ENCODE results near the gene PKN2.
"Not testable (repeated sequence)": the region's sequence is repeated elsewhere in the genome, so short reads cannot be mapped to it uniquely, and the experiment has no call there.

PKN2 gene

DNA sequence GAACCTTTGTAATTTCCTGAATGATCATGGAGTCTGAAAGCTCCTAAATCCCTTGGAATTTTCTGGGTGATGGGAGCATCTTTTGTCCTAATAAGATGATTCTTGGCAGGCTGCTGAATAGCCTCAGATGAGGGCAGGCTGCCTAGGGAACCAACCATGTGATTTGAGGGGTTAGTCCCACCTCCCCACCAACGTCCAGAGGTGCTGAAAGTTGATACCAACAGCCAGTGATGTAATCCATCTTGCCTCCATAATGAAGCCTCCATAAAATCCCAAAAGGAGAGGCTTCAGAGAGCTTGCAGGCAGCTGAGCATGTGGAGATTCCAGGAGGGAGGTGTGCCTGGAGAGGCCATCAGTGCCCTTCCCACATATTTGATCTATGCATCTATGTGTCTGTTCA lies 163.6 kb downstream of the PKN2 start:
- DNase-seq (ENCODE audit: low read depth, low spot score), result no peak
- no peak overlapping the region for H3K4me3 ChIP-seq (ENCODE audit: low read length)

DNA sequence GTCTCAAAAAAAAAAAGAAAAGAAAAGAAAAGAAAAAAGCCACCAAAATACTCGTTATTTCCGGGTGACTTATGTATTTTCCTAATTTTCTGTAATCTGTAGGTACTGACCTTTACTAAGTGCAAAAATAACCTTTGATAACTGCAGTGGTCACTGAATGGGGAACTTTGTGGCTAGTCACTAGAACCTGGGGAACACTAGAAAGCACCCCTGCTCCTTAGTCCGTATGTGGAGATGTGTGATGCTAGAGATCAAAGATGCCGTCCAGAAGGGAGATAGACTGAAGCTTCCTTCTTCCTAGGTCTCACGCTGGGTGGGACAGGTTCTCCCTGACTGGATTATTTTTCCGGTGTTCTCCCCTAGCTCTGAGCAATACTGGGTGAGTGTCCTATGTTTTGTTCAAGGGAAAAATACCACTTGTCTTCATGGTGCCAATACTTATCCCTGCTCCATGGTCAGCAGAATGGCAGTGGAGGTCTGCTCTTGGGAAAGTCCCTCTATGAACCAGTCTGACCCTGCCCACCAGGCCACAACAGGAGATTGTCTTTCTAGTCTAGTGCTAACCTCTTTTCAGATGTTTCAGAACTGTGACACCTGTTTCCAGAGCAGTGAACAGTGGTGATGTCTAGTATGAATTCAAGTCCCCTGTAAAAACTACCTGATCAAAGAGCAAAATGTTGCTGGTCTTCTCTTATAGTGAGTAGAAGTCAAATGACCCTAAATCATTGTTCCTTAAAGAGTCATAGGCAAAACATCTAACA lies 167.4 kb downstream of the PKN2 start:
- no peak overlapping the region for H3K4me3 ChIP-seq (ENCODE audit: low read length)

GRCh38 chr1:88867743-88868521 lies 183.9 kb downstream of the PKN2 start:
- DNase-seq (ENCODE audit: low read depth, low spot score), result no peak
- no peak overlapping the region for H3K4me3 ChIP-seq (ENCODE audit: low read length)

More for the DNA sequence above, 167.4 kb downstream of the PKN2 start:
- no peak for DNase-seq (ENCODE audit: low read depth, low spot score)

GRCh38 chr1:88869644-88870043 lies 185.6 kb downstream of the PKN2 start:
- not testable (repeated sequence) for H3K4me3 ChIP-seq (ENCODE audit: low read length); DNase-seq (ENCODE audit: low read depth, low spot score)

DNA sequence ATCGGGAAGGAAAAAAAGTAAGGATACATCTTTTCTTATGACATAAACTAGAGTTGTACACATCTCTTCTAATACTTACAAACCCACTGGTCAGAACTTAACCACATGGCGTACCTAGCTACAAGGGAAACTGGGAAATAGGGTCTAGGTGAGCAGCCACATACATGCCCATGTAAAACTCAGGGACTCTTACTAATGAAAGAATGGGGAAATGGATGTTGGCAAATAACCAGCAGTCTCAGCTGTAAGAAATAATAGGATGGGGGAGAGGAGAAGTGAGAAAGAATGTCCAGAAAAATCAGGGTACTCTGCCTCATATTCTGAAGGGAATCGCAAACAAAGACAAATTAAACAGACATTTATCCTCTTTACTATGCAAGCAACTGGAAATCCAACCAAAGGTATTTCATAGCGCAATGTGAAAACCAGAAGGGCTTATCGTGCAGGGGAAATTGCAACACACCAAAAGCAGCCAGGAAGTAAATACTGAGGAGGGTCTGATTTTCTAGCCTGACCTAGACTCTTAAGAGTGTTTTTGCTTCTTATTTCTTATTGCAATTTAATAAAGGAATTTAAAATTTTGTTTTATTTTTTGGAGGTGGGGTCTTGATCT lies 189.8 kb downstream of the PKN2 start:
- no peak overlapping the region for H3K4me3 ChIP-seq (ENCODE audit: low read length)
- no peak for DNase-seq (ENCODE audit: low read depth, low spot score)

- H3K4me3 ChIP-seq (ENCODE audit: low read length), result no peak overlapping the region
- DNase-seq (ENCODE audit: low read depth, low spot score), result no peak
These were observed 191.5 kb downstream of the PKN2 start for GRCh38 chr1:88875595-88875994.

GRCh38 chr1:88876573-88877365 lies 192.7 kb downstream of the PKN2 start:
- no peak for DNase-seq (ENCODE audit: low read depth, low spot score)
- no peak overlapping the region for H3K4me3 ChIP-seq (ENCODE audit: low read length)

DNA sequence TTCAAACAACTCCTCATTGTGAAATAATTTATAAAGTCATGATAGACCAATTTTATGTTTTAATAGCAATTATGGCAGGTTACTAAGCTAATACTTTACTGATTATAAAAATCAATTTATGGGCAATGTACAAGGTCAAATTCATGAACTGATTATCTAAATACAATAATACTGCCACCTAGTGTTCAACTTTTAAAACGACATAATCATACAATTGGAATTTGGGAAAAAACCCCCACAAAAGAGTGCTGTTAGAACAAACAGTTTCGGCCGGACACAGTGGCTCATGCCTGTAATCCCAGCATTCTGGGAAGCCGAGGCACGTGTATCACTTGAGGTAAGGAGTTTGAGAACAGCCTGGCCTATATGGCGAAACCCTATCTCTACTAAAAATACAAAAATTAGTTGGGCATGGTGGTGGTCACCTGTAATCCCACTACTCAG lies 193.3 kb downstream of the PKN2 start:
- H3K4me3 ChIP-seq (ENCODE audit: low read length), result no peak overlapping the region
- DNase-seq (ENCODE audit: low read depth, low spot score), result no peak

DNA sequence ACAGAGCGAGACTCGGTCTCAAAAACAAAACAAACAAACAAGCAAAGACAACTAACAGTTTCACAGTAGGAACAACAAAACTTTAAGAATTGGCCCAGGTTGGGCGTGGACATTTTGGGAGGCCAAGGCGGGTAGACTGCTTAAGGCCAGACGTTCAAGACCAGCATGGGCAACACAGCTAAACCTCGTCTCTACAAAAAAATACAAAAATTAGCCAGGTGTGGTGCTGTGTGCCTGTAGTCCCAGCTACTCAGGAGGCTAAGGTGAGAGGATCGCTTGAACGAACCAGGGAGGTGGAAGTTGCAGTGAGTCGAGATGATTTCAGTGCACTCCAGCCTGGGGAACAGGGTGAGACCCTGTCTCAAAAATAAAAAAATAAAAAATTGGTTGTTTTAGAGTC lies 193.8 kb downstream of the PKN2 start:
- no peak for DNase-seq (ENCODE audit: low read depth, low spot score)
- H3K4me3 ChIP-seq (ENCODE audit: low read length), result no peak overlapping the region

DNA sequence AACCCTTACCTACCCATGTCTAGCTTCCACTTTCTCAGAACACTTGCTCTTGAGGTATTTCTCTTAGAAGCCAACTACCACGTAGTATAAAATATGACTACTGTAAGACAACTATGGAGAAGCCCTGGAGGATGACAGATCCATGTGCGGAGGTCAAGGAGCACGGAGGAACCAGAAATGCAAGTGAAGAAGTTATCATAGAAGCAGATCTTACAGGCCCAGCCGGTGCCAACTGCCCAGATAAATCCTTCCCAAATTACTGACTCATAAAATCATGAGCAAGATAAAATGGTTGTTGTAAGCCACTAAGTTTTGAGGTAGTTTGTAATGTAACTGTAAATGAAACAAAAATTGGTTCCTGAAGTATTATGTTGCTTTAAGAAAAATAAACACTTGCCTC lies 194.7 kb downstream of the PKN2 start:
- DNase-seq (ENCODE audit: low read depth, low spot score), result no peak
- H3K4me3 ChIP-seq (ENCODE audit: low read length), result no peak overlapping the region

DNA sequence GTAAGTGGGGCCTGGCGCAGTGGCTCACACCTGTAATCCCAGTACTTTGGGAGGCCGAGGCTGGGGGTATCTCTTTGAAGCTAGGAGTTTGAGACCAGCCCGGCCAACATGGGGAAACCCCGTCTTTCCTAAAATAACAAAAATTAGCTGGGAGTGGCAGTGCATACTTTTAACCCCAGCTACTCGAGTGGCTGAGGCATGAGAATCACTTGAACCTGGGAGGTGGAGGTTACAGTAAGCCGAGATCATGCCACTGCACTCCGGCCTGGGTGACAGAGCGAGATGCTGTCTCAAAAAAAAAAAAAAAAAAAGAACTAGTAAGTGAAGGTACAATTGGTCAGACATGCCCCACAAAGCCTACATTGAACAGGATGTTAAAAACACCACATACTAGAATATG lies 196.6 kb downstream of the PKN2 start:
- H3K4me3 ChIP-seq (ENCODE audit: low read length); DNase-seq (ENCODE audit: low read depth, low spot score): not testable (repeated sequence)

DNA sequence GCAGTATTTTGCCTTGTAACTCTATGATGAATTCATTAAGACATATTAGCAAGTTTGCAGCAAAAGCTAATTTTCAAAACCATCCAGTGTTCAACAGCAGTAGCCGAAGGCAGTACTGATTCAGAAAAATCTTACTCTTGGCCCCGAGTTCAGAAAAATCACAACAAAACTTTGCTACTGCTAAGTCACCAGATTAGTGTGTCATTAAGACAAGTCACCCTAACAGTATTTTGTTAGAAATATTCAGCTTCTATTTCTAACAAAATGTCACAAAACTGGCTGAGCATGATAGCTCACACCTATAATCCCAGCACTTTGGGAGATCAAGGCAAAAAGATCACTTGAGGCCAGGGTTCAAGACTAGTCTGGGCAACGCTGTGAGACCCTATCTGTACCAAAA lies 199.1 kb downstream of the PKN2 start:
- DNase-seq (ENCODE audit: low read depth, low spot score), result no peak

More for the DNA sequence above, 199.1 kb downstream of the PKN2 start:
- no peak overlapping the region for H3K4me3 ChIP-seq (ENCODE audit: low read length)

All from Jurkat, Clone E6-1 (cell line).